Glomerular visceral epithelial cell (primary cell): ENCODE measurements around the gene CTSW.

Experiments used
- DNase-seq: peaks from one replicate; pipeline ENCODE4 v3.0.0-alpha.2; 2016; ENCODE audit errors: extremely low spot score

Gene CTSW

DNA sequence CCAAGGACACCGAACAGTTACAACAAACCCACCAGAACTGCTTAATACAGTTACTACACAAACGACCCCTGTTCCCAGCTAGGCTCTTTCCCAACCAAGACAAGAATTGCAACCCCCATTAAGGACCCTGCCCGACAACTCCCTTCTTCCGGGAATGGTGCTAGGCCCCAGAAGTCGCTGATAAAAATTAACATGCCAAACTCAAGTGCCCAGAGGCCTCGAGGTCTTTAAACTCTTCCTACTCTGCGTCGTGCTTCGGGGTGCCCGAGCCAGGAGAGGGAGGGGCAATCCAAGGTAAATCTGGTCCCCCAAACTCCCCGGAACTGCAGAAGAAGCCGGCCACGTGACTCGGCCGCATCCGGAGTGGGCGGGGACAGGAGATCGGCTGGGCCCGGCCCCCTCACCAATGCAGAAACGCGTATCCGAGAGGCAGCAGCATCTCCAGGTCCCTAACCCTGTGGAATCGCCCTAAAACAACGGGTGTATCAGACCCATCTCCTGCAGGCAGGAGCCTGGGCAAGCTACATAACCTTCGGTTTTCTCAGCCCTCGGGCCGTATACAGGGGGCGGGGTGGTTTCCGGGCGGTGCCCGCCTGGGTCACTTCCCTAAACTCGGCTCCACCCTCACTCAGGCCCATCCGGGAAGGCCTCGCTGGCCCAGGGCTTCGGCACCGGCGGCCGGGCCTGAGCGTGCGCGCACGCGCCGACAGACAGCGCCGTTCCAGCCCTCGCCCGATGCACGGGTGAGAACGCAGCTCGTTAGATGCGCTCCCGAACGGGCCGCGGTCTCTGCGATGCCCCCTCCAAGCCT lies 22.7 kb upstream of the CTSW start:
- peak; percentile 60 for DNase-seq

DNA sequence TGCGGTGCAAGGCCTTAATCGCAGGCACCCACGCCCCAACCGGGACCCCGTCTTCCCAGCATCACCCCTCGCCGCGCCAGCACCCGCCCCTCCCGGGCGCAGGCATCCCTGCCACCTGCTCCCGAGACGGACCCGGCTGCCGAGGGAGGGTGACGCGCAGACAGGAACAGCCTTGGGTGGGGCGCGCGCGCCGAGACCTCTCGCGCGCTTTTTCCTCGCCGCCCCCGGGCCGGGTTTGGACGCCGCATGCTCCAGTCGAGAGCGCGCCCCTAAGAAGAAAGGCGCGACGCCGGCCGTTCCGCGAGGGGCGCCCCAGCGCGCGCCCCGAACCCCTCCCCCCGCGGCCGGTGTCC lies 22.2 kb upstream of the CTSW start:
- DNase-seq: no peak

GRCh38 chr11:65857853-65858680 lies 21.6 kb upstream of the CTSW start, which contains the start of gene CFL1:
TSS of gene CFL1 (minus strand) at chr11:65858180. CDS start at chr11:65858099, 81 bp downstream.
- peak; percentile 98 for DNase-seq

DNA sequence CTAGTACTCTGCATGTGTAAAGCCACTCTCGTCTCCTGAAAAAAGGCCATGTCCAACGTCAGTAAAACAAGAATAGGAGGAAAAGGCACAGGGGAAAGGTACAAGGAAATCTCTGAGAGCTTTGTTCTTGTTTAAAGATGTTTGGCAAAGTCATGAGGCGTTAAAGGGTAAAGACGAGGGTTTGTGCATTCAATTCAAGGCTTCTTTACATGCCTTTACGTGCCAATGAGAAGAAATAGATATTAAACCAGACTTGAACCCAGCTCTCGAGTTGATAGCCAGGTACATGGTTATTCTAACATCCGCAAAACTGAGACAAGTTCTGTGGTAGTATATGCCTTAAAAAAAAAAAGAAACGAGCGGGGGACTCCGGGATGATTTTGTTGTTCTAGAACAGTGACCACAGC lies 21.0 kb upstream of the CTSW start:
- DNase-seq: no peak

DNA sequence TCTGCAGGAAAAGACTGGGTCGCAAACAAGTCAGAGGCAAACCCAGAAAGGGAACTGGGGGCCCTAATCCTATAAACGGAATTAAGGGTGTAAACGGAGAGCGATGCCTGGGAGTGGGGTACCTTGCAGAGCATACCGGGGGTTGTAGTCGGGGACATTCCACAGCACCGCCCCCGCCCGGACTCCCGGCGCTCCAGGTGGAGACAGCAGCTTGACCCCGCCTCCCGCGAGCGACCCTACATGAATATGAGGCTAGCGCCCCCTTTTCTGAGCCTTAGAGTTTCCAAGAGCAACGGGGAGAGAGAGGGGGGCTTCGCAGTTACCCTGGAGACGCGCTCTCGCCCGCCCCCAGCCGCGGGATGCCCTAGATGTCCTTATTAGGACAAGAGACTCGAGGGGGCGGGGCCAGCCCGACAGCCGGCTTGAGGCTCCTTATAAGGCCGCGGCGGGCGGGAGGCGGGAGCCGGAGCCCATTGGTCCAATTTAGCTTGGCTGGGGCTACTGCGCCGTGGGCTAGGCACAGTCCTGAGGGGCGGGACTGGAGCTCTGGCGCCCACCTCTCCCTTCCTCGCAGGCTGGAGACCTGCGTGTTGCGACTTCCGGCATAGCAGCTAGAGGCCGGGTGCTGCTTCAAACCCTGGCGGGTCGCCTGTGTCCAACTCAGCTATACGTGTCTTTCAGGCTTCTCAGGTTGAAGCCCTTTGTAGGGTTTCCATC lies 20.4 kb upstream of the CTSW start:
- peak; percentile 99 for DNase-seq

DNA sequence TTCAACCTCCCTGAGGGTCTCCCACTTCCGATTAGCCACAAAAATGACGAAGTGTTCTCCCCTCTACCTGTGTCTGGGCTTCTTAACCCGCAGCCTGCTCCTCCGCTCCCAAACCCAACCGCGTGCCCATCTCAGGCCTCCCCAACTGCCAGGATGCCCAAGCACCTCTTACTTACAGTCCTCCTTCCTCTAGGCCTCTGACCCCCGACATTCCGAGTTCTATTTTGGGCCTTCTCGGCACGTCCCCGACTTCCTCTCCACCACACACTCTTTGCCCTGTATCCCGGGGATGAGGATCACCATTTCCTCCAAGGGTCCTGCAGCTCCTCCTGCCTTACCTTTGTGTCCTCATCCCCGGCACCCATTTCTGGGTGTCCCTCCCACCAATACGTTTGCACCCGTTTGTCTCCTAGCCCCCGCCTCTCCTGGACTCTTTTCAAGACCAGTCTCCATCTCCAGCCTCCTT lies 19.8 kb upstream of the CTSW start:
- DNase-seq: no peak

DNA sequence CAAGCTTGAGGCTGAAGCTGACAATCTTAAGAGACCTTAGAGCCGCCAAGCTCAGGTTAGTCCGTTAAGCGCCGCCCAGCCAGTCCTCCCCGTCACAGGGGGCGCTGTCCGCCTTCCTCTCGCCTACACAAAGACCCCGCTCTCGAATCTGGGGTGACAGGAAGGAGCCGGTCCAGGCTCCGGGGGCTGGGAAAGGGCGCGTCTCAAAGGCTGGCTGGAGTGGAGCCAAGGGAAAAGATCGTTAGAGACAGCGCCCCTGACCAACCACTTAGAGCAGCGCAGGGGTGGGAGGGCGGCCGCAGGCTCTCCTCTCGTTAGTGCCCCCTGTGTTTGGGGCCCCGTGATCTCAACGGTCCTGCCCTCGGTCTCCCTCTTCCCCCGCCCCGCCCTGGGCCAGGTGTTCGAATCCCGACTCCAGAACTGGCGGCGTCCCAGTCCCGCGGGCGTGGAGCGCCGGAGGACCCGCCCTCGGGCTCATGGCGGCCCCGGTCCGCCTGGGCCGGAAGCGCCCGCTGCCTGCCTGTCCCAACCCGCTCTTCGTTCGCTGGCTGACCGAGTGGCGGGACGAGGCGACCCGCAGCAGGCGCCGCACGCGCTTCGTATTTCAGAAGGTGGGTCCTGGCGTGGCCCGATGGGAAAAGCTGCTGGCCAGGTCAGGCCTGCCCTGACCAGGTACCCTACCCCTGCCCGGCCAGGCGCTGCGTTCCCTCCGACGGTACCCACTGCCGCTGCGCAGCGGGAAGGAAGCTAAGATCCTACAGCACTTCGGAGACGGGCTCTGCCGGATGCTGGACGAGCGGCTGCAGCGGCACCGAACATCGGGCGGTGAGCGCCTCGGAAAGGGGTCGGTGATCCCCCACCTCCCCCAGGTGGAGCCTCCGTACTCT lies 19.1 kb upstream of the CTSW start, which contains the start of gene MUS81:
Gene MUS81, plus strand, starts transcription at position 156 of the 887 bp plus-strand sequence. Its CDS starts 321 bp downstream, at position 477.
- DNase-seq: peak; percentile 98

GRCh38 chr11:65861165-65861505 lies 18.5 kb upstream of the CTSW start:
- DNase-seq: peak; percentile 11

DNA sequence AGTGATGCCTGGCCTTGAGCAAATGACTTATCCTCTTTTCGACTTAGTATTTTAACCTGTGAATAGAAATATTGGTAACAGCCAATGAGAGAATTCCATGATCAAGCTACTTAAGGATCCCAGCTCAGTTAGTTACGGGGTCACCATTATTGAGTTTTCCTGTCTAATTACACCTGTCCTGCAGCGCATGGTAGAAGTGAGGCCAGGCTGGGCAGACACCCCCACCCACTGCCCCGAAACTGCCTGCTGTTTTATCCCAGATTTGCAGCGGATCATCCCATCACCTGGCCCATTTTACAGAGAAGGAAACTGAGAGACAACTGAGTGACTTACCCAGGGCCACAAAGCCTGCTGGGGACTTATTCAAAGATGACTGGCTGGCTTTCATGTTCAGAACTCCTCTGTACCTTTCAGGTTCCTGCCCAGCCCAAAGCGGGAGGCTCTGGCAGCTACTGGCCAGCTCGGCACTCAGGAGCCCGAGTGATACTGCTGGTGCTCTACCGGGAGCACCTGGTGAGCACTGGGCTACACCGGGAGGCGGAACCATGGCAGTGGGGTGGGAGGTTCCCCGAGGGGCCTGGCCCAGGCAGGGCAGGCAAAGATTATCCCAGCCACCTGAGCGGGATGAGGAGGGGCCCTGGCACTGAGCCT lies 18.0 kb upstream of the CTSW start:
- no peak for DNase-seq

DNA sequence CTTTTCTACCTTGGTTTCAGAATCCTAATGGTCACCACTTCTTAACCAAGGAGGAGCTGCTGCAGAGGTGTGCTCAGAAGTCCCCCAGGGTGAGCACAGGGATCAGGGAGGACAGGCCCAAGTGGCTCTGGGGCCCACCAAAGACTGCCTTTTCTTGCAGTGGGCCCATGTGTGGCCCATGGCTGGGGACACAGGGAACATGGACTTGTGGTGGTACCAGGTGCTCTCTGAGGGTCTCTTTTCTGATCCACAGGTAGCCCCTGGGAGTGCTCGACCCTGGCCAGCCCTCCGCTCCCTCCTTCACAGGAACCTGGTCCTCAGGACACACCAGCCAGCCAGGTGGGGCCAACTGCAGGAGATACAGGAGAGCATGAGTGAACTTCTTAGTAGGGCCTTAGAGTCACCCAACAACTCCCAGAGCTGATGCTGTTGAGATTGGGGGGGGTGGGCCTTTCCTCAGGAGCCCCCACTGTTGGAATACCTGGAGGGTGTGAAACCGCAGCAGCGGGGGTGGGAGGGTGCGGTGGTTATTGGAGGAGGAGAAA lies 17.4 kb upstream of the CTSW start:
- no peak for DNase-seq

GRCh38 chr11:65862941-65863888 lies 16.4 kb upstream of the CTSW start:
- no peak for DNase-seq

DNA sequence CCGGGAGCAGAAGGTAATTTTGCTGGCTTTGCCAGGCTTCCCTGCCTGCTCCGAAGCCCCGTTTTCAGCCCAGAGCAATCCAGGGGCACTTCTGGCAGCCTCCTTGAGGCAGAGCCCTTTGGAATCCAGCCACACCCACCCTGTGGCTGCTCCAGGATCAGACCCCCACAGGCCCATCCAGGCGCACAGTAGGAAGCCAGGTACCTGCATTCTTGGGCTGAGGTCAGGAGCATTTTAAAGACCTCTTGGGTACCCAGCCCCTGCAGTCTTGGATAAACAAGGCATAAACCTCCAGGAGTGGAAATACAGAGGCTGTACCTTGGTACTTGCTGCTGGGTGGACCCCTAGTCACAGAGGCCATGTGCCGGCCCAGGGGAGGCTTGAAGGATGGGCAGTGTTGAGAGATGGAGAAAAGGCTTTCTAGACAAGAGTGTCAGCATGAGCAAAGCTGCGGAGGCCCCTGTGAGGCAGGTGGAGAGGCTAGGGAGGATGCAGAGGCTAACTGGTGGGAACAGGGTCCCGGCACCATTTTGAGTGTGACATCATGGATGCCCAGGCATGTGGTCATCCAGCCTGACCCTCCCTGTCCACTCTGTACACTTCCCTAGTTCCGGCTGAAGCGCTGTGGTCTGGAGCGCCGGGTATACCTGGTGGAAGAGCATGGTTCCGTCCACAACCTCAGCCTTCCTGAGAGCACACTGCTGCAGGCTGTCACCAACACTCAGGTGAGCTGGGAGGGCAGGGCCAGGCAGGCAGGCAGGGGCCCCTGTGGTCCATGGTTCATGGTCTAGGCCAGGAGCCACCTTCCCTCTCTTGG lies 15.5 kb upstream of the CTSW start:
- DNase-seq: no peak

- no peak for DNase-seq
Observed at GRCh38 chr11:65864706-65865471, 14.7 kb upstream of the CTSW start.

DNA sequence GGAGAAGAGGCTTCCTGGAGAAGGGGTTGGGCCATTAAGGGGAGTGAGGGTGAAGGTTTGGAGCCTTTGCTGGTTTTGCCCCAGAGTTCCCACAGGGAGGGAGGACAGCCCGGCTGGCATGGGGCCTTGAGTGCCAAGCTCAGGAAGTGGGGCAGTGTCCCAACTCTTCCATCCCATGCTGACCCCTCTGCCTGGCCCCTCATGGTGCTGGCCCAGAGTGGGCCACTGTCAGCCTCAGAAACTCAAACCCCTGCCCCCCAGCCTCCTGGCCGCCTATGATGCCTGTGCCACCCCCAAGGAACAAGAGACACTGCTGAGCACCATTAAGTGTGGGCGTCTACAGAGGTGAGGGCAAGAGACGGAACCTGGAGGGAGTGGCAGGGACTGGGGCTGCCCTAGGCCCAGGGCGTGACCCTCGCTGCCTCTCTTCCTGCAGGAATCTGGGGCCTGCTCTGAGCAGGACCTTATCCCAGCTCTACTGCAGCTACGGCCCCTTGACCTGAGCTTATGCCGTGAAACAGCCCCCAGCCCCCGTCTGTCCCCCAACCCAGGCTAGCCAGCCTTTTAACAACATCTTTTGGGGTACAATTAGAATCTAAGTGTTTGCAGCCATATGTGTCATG lies 14.0 kb upstream of the CTSW start:
- DNase-seq: no peak

DNA sequence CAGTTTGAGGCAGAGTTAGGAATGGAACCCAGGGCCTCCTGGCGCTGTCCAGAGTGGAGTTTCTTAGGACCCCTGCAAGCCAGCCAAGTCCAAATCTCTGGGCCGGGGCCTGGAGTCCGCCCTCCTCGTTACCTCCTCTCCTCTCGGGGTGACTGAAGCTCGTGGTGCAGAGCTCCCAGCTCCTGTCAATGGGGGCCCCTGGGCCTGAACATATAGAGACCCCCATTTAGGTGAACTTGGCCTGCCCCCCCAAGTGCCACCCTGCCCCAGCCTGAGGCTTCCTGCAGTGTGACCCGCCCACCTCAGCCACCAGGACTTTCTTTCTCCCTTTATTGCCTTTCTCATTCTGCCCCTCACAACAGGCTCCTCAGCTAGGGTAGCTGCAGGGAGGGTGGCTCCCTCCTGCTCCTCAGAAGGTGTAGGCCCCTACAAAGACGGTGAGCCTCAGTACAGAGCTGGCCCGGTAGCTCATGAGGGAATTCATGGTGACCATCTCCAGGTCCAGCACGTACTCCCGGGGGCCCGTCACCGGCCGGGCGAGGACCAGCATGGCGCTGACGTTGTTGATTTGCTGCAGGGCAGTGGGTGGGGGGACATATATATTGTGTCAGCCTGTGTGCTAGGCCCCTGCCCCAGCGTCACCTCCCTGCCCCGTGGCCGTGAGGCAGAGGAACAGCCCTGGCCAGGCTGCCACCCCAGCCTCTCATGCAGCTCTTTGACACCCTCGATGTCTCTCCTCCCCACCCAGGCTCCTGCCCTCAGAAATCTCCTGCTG lies 12.9 kb upstream of the CTSW start:
- no peak for DNase-seq
